Bone marrow (tissue), 2 donors: ENCODE results near the gene FAM98C.
"Not testable (repeated sequence)": the region's sequence is repeated elsewhere in the genome, so short reads cannot be mapped to it uniquely, and the experiment has no call there.

ENCODE experiments used
- DNase-seq, 2 donors: peaks; one replicate each; lab custom pipeline; 2025; lab: John Stamatoyannopoulos, UW

FAM98C gene

GRCh38 chr19:38402967-38403674 lies at the start of gene FAM98C:
FAM98C (plus strand) TSS chr19:38403093; CDS start chr19:38403154, 61 bp downstream.
- peak; percentile 92 to 94 for DNase-seq

- DNase-seq, result no peak
Measured at GRCh38 chr19:38355728-38356725, 46.9 kb upstream of the FAM98C start.

- DNase-seq, result no peak
Measured at GRCh38 chr19:38358071-38358470, 44.8 kb upstream of the FAM98C start.

DNA sequence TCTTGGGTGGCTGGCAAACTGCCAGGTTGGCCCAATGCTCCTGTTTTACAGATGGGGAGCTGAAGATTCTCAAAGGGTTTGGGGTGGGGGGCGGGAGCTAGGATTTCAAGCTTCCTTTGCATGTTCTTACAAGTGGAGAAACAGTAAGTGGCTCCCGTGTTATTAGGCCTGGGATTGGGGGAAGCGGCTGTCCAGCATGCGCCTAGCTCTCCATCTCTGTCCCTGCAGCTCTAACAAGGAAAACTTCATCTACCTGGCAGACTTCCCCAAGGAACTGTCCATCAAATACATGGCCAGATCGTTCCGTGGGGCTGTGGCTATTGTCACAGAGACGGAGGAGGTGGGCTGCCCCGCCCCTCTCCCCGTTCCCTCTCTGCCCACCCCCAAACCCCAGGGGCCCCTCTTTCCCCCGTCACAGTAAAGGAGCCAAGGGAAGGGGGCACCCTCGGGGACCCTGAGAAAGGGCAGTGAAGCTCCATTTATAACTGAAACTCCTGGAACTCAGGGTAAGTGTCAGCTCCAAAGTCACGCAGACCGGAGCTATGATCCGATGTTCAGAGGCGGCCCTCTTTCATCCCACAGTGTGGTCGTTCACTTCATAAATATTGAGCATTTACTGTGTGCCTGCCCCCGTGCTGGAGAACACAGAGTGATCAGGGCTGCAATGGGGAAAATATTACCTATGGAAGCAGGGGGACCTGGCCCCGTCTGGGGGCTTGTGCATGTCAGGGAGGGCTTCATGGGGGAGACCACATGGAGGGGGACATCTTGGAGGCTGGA lies 43.5 kb upstream of the FAM98C start:
- DNase-seq, result no peak

GRCh38 chr19:38360351-38360750 lies 42.5 kb upstream of the FAM98C start:
- DNase-seq, result no peak

DNA sequence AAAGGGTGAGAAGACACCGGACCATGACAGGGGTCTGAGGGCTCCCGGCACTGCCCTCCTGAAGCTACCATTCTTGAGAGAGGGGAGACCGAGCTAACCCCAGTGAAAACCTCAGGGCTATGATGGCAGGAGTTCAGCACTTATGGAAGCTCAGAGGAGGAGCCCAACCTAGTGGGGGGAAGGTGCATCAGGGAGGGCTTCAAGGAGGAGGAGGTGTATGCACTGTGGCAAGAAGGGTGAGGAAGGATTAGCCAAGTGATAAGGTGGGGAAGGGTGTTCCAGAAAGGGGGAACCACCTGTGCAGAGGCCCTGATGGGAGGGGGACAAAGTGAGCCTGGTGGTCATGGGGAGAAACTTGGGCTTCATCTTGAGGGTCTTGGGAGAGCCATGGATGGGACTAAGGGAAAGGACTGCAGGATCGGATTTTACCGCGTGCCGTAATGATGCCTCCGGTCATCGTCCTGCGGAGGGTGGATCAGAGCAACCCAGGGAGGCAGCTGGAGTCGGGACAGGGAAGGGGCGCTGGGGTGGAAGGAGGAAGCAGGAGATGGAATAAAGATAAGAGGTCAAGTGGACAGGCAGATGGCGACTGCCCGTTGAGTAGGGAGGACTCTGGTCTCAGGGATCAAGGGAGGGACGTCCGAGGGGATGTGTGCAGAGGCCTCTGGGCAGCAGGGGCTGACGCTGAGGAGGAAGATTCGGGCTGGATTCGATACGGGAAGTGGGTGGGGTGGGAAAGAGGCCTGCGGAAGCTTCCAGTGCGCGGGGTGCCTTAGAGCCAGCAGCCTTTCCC lies 41.9 kb upstream of the FAM98C start:
- no peak for DNase-seq

GRCh38 chr19:38361633-38362075 lies 41.2 kb upstream of the FAM98C start:
- DNase-seq, result peak; percentile 45 to 58

- peak; percentile 23 to 60 for DNase-seq
Measured at GRCh38 chr19:38362076-38362945, 40.6 kb upstream of the FAM98C start.

DNA sequence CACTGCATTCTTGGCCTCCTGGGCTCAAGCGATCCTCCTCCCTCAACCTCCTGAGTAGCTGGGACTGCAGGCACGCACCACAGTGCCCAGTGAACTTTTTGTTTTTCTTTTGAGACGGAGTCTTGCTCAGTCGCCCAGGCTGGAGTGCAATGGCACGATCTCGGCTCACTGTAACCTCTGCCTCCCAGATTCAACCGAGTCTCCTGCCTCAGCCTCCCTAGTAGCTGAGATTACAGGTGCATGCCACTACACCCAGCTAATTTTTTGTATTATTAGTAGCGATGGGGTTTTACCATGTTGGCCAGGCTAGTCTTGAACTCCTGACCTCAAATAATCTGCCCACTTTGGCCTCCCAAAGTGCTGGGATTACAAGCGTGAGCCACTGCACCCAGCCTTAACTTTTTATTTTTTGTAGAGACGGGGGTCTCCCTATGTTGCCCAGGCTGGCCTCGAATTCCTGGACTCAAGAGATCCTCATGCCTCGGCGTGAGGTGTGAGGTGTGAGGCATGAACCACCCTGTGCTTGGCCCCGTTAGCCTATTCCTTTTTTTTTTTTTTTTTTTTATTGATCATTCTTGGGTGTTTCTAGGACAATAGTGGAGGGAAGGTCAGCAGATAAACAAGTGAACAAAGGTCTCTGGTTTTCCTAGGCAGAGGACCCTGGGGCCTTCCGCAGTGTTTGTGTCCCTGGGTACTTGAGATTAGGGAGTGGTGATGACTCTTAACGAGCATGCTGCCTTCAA lies 39.8 kb upstream of the FAM98C start:
- DNase-seq, result not testable (repeated sequence)

DNA sequence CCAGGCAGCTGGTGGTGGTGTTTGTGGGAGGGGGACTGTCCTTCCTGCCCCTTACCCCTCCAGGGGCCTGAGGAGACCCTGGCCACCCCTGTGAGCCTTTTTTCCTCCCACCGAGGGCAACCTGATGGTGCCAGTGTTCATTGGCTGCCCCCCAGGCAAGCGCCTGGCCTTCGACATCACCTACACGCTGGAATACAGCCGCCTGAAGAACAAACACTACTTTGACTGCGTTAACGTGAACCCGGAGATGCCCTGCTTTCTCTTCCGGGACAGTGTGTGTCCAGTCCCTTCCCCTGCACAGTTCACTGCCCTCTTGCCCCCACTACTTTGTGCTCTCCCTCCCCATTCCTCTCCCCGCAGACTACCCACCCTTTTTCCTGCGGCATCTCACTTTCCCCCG lies 35.9 kb upstream of the FAM98C start:
- DNase-seq, result no peak

DNA sequence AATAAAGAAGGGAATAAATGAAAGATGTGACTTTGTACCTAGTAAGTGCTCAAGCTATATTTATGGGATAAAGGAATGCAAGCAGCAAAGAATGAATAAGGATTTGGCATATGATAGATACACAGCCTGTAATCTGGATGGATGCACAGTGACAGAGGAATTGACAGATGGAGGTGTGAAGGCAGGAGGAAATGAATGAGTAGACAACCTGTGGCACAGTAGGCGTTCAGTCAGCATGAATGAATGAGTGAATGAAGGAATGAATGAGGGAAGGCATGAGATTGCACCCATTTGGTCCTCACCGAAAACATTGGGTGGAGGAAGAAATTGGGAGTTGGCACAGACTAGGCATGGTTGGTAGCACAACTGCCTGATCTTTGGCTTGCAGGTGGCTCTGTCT lies 33.3 kb upstream of the FAM98C start:
- DNase-seq, result no peak

- DNase-seq, result no peak
Measured at GRCh38 chr19:38370299-38370698, 32.6 kb upstream of the FAM98C start.

GRCh38 chr19:38371081-38371480 lies 31.8 kb upstream of the FAM98C start:
- DNase-seq, result no peak

GRCh38 chr19:38373907-38374331 lies 29.0 kb upstream of the FAM98C start:
- no peak for DNase-seq

- DNase-seq, result peak; percentile 79 to 98
Measured at GRCh38 chr19:38374332-38375097, 28.4 kb upstream of the FAM98C start, which contains the start of gene PSMD8. PSMD8 (plus strand) TSS chr19:38374571; CDS start chr19:38374602, 31 bp downstream.

GRCh38 chr19:38375098-38375493 lies 27.8 kb upstream of the FAM98C start:
- DNase-seq, result no peak

- no peak for DNase-seq
Measured at GRCh38 chr19:38375748-38376147, 27.1 kb upstream of the FAM98C start.

DNA sequence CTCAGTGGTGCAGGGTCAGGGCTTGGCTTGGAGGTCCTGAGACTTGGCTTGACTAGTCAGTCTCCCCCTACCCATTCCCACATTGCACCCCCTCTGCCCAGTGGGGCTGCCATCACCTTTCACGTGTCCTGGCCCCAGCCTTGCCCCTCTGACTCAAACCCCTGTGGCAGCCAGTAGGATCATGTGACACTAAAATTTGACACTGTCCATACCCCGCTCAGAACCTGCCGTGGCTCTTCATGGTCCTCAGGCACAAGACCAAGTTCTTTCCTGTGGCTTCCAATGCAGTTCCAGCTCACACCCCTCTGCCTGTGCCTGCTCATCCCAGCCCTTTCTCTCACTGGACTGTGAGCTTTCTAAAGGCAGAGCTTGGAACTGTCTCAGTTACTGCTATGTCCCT lies 26.3 kb upstream of the FAM98C start:
- no peak for DNase-seq

DNA sequence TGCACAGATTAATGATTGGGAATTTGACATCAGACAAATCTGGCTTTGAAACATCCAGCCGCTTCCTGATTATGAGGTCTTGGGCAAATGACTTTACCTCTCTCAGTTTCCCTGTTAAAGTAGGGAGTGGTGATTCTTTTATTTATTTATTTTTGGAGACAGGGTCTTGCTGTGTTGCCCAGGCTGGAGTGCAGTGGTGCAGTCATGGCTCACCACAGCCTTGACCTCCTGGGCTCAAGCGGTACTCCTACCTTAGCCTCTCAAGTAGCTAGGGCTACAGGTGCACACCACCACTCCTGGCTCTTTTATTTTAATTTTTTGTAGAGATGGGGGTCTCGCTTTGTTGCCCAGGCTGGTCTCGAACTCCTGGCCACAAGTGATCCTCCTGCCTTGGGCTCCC lies 25.8 kb upstream of the FAM98C start:
- no peak for DNase-seq
